Hepatocyte (in vitro differentiated cells): ENCODE measurements around the gene RRM1.

Source experiments
- EZH2 ChIP-seq: fragments of 200-600 bp; sonication (generic); IDR thresholded peaks from 2 replicates; pipeline ENCODE4 v1.6.1; 2016; ENCODE audit warnings: antibody characterized with exemption, mild to moderate bottlenecking, borderline replicate concordance
- EZH2phosphoT487 ChIP-seq: fragments of 200-600 bp; sonication (generic); IDR thresholded peaks from one replicate; pipeline ENCODE4 v1.6.1; 2018; ENCODE audit warnings: antibody characterized with exemption, mild to moderate bottlenecking, low read depth, moderate library complexity; ENCODE audit not compliant: unreplicated experiment, severe bottlenecking
- TF ChIP-seq, protein P1 (sequence below): fragments of 200-600 bp; sonication (generic); IDR thresholded peaks from 2 replicates; pipeline ENCODE4 v1.5.1; 2016; ENCODE audit warnings: antibody characterized with exemption, mild to moderate bottlenecking; ENCODE audit not compliant: poor library complexity

DNA sequence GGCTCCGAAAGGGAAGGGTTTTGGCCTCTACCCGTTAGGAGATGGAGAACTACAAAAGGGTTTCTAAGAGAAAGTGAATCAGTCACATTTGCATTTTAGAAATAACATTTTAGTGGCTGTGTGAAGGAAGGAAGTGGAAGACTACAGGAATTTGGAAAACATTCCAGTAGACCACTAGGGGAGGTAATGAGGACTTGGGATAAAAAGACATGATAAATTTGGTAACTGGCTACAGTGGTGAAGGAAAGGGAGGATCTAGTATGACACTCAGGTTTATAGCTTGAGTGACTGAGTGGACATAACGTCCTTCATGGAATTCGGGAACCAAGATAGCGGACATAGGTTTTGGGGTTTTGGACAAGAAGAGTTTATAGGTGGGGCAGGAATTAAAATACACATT, 7.0 kb upstream of the RRM1 start:
- TF ChIP-seq, protein P1, sequence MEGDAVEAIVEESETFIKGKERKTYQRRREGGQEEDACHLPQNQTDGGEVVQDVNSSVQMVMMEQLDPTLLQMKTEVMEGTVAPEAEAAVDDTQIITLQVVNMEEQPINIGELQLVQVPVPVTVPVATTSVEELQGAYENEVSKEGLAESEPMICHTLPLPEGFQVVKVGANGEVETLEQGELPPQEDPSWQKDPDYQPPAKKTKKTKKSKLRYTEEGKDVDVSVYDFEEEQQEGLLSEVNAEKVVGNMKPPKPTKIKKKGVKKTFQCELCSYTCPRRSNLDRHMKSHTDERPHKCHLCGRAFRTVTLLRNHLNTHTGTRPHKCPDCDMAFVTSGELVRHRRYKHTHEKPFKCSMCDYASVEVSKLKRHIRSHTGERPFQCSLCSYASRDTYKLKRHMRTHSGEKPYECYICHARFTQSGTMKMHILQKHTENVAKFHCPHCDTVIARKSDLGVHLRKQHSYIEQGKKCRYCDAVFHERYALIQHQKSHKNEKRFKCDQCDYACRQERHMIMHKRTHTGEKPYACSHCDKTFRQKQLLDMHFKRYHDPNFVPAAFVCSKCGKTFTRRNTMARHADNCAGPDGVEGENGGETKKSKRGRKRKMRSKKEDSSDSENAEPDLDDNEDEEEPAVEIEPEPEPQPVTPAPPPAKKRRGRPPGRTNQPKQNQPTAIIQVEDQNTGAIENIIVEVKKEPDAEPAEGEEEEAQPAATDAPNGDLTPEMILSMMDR: no peak
- TF ChIP-seq EZH2 (no peak), EZH2phosphoT487 (no peak)
